Kidney glomerular epithelial cell (primary cell): Measurements from ENCODE around the gene PAIP2B.
A peak's percentile ranks its signal among the peaks of the same experiment; 100 is the strongest.
"Not testable (repeated sequence)": the region's sequence is repeated elsewhere in the genome, so short reads cannot be mapped to it uniquely, and the experiment has no call there.

Source experiments
- DNase-seq: peaks from one replicate; lab custom pipeline; 2025; lab: John Stamatoyannopoulos, UW

The PAIP2B gene, protein sequence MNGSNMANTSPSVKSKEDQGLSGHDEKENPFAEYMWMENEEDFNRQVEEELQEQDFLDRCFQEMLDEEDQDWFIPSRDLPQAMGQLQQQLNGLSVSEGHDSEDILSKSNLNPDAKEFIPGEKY

DNA sequence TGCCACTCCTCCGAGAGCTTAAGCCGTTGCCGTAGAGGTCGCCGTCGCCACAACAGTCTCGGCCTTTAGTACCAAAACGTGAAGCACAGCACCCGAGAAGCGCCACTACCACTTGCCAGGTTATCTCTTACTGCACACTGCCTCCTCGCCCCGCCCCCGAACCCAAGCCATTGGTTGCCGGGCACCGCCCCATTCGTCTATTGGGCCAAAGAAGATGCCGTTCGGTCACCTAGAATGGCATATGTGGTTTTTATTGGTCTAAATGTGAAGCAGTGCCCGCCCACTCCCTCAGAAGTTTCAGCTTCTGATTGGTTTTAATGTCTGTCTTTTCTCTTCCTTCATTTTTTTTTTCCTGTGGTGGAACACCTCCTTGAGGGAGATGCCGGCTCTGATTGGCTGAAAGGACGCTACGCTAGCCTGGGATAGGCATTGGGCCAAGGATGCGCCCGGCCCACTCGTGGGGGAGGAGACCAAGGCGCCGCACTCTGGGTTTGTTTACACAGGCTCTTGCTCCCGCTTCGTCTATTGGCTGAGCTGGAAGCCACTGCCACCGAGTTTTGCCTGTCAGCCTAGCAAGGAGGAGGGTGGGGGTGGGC is at the start of gene PAIP2B:
Gene PAIP2B (minus strand): TSS at position 139 of the 596 bp plus-strand sequence. CDS start 24,514 bp downstream, outside the sequence.
- DNase-seq: peak; percentile 100

DNA sequence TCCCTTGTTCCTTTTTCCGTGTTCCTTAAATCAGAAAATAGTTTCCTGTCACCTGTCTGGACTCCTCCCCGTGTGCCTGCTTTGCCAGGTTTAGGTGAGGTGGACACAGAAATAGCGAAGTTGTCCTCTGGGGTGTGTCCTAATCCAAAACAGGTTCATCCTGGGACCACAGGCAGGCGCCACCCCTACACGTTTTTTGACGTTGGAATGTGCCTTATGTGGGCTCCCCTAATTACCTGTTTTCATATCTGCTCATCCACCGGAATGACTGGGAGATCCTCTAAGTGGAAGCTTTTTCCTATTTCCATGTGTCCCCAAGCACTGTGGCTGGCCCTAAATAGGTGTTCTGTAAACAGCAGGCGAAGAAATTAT is 49.0 kb upstream of the PAIP2B start:
- no peak for DNase-seq

DNA sequence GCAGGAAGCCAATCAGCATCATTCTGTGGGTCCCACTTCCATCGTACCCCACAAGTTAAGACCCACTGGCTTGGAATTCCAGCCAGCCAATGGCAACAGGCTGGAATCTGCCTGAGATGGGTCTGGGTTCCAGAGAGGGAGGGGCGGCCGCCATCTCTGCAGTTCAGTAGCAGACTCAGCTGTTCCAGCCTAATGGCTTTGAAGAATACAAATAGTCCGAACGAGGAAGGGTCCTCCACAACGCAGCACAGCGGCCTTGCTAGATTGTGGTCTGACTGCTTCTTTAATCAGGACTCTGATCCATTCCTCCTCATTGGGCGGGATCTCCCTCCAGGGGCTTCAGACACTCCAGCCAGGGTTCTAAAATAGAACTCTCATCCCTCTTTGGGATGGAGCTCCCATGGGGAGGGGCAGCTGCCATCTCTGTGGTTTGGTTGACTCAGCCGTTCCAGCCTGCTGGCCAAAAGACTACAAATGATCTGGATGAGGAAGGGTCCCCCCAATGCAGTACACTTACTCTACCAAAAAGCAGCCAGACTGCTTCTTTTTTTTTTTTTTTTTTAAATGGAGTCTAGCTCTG is 42.7 kb upstream of the PAIP2B start:
- no peak for DNase-seq

DNA sequence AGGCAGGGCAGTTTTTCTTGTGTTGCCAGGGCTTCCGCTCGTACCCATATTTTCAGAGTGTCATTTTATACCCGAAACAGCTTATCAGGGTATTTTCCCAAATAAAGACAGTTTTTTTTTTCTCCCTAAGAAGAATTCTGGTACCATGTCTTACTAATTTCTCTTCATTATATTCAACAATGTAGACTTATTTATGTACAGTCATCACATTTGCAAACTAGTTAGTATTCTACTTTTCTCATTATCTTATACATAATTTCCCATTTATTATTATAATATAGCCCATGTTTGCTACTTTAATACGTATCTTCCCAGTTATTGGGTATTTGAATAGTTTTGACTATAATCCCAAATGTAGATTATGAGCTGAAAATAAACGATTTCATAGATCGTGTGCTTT is 36.5 kb upstream of the PAIP2B start:
- DNase-seq: no peak

DNA sequence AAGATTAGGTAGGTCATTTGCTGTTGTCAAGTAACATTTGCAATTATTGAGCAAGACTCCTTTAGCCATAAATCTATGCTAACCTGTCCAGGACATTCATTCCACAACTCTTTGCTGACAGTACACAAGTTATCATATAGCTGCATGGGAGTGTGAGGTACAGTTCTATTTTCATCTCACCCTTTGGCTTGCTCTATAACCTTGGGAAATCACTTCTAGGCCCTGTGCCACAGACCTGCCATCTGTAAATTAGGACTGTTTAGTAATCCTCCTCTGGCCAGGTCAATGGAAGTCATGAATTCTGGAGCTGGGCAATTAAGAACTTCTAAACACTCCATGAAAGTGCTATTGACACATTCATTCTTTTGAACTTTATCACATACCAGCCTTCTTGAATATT is 34.6 kb upstream of the PAIP2B start:
- DNase-seq: no peak

DNA sequence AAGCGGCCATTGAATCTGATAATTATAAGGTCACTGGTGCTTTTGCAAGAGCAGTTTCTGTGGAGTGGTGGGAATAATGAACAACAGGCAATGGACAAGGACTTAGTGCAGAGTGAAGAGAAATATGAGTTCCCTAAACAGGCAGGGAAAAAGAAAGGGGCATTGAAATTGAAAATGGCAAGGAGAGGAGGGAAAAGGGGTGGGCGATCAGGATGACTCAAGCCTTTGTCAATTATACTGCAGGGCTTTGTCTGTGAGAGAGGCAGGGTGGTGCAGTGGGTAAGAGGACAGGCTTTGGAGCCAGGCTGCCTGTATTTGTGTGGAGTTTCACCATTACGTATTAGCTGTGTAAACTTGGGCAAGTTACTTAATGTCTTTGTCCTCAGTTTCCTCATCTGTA is 29.5 kb upstream of the PAIP2B start:
- DNase-seq: no peak

DNA sequence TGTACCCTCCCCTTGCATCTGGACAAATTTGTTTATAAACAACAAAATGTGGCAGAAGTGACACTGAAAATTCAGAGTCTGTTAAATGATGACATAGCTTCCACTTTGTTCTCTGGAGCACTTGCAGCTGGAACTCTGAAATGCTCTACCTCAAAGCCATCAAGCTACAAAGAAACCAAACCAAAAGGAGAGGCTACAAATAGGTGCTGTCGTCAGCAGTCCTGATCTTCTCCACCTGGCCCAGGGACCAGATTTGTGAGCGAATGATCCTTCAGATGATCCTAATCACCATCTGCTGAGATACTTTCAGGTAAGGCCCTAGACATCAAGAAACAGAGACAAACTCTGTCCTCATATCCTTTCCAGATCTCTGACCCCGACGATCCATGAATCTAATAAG is 27.9 kb upstream of the PAIP2B start:
- DNase-seq: no peak

DNA sequence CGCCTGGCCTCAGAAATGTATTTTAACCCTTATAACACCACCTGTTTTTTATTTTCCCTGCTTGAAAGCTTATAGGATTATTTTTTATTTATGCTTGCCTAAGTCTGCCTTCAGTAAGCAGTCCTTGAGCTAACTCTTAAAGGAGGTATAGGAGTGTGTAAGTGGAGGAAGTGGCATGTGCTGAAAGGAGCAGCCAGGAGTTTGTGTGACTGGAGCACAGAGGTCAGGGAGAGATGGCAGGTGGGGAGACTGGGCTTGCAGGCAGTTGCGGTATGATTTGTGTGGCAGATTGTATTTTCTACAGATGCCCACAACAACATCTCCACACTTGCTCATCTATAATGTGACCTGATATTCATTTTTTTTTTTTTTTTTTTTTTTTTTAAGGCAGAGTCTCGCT is 27.2 kb upstream of the PAIP2B start:
- no peak for DNase-seq

DNA sequence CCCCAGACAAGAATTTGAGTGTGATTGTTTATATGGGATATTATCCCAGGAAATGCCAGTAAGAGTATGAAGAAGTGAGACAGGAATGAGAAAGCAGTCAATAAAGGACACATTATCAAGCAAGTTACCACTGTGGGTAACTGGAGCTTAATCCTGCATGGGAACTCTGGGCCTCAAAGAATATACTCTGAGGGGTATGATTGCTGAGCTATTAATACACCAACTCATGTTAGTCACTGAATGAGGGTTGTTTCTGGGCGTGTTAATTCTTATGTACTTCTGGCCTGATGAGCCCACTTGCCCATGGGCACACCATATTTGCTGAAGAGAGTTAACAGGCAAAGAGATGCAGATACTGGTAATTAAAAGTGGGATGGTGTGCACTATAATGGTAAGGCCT is 26.6 kb upstream of the PAIP2B start:
- DNase-seq: no peak

DNA sequence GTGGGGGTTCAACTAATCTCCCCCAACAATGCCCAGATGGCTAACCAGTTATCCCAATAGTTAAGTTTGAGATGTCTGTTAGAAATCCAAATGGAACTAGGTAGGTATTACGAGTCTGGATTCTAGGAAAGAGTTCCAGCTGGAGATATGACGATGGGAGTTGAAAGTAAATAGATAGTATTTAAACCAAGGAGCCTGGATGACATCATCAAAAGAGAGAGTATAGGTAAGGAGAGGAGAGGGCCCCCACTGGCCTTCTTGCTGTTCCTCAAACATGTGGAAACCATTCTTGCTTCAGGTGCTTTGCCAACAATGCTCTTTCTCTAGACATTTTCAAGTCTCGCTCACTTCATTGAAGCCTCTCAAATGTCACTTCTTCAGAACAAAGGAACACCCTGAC is 26.0 kb upstream of the PAIP2B start:
- no peak for DNase-seq

DNA sequence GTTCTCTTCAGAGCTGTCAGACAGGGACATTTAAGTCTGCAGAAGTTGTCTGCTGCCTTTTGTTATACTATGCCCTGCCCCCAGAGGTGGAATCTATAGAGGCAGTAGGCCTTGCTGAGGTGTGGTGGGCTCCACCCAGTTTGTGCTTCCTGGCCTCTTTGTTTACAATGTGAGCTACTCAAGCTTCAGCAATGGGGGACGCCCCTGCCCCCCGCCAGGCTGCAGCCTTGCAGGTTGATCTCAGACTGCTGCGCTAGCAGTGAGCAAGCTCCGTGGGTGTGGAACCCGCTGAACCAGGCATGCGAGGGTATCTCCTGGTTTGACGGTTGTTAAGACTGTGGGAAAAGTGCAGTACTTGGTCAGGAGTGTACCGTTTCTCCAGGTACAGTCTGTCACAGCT is 24.0 kb upstream of the PAIP2B start:
- no peak for DNase-seq

DNA sequence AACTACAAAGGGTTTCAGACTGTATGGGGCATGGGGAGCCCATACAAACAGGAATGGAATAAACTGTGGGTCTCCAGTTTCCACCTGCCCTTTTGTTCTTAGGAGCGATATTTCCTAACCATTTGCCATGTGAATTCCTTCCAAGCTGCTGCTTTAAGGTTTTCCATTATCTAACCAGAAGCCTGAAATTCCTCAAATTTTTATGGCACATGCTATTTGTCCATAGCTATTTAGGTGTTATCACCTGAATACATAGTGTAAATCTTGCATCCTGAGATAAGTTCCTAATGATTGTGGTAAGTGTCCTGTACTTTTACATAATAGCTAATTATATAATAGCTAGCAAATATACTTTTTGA is 17.4 kb upstream of the PAIP2B start:
- no peak for DNase-seq

DNA sequence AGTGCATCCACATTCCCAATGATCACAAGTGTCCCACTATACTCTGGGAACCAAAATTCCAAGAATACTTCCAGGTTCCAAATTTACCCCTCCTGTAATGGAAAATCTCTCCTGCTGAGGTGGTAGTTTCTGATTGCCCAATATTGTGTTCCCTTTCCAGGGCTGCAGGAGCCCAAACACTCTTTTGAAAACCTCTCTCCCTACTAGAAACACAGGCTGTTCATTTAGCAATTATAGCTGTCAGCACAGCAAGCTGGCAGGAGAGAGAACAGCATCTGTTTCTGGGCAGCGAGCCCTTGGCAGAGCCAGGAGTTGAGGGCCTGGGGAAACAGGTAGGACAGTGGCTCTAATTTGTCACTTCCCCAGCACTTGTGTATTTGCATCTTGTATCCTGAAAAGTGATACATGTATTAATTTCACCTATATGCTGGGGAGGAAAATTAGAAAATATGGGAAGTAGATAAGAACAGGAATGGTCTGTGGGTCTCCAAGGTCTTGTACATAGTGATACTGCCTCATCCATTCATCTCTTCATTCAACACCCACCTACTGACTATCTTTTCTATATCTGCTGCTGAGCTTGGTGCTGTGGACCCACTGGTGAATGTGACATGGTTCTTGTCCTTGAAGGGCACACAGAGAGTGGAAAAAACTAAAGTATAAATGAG is 16.9 kb upstream of the PAIP2B start:
- DNase-seq: no peak

DNA sequence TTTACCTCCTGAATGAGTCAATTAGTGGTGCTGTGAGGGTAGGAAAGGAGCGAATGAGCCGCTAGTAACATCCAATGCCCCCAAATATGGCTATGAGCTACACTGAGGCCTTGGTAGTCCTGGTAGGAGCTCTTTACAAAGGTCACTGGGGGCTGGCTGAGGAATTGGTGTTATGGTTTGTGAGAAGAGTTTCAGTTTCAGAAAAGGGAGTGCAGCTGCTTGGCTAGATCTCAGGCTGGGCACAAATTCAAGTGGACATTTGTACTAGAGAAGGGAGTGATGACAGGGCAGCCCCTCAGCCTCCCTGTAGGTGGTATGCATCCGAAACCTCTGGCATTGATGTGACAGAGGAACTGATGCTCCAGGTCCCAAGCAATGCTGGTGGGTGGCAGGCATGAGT is 13.9 kb upstream of the PAIP2B start:
- DNase-seq: no peak

DNA sequence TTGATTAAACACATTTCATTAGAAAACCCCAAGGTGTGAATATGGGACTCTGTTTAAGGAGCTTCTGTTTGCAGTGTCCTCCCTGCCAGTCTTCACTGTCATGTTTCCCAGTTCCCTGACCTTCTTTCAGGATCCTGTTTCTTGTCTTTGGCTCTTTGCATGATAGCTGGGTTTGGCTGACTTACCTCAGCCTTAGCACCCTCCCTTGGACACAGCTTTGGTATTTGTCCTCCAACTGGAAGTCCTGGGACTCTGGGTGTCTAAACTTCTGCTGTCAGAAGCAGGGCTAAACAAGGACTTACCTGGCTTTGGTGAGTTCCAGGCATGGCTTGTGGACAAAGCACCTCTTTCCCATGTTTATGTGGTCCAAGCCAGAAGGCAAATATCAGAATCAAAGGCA is 11.2 kb upstream of the PAIP2B start:
- DNase-seq: no peak

DNA sequence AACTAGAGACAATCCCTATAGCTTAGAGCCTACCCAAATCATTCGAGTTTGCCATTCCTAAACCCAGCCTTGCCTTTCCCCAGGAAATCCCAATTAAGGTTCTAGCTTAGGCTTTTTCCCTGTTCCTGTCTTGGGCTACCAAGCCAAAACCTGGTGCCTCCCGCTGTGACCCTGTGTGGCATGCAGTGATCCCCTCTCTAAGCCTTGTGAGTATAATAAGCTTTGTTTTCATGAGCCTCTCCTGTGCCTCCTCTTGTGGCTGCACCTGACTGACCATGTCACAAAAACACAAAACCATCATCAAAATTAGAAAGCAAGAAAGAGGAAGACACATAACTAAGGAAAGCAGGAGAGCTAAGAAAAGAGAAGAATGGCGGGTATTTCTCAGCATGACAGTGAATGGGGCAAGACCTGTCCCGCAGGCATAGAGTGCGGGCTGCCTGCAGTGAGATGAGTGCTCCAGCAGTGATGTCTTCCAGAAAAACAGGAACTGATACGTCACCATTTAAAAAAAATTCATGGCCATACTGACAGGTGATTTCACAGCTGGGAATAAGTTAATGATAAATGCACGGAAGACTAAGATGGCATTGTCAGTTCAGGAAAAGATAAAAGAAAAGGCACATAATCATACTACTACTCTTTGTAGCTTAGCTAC is 9.2 kb upstream of the PAIP2B start:
- DNase-seq: no peak

DNA sequence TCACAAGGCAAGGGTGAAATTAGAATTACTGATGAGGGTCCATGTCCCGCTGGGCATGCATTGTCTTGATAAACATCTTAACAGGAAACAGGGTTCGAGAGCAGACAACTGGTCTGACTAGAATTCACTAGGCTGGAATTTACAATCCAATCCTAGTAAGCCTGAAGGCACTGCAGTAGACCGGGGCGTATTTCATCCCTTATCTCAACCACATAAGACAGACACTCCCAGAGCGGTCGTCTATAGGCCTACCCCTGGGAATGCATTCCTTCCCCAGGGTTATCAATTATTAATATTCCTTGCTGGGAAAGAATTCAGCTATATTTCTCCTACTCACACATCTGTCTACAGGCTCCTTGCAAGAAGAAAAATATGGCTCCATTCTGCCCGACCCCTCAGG is 6.2 kb upstream of the PAIP2B start:
- not testable (repeated sequence) for DNase-seq

DNA sequence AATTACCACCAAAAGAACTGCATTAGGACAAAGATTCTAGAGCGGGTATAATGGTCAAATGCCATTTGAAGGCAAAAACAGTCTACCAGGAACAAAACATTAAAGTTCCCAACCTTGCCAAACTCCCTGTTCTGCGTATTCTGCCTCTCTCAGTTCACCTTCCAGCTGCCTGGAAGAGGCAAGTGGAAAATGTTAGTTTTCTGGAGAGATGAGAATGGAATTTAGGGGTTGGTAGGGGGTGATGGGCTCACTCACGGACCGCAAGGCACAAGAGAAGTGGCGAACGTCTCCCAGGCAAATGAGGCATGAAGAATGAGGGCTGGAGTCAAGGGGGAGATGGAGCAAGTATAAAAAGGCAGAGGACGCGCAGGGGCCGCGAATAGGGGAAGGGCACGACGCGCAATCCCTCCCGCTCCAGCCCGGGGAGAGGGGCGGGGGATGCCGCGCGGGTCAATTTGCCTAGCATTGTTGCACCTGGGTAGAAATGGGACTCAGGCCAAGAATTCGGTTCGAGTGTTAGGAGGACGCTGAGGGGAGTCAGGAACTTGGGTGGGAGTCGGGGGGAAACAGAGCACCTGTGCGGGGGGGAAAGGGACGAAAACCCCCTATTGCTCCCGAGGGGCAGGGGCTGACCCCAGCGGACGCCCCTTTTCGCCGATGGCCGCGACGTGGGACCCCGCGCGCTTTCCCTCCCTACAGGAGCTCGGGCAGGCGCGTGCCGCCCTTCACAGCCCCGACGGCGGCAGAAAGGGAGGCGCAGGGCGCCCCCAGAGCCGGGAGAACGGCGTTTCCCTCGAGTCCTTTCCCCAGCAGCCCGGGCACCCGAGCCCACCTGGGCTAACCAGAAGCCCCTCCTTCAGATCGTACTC is 573 bp downstream of the PAIP2B start:
- peak; percentile 0 for DNase-seq

DNA sequence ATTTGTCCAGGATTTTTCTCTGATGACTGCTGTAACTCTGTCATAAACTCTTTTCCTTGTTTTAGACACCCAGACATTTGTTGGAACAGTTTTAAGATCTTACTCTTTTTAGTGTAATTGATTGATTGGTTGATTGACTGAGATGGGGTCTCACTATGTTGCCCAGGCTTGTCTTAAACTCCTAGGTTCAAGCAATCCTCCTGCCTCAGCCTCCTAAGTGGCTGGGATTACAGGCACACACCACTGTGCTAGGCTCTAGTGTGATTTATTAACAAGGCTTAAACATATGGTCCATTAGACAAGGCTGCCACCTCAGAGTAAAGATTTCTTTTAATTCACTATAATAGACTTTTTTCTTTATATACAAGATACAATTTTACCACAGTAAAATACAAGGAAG is 2.0 kb downstream of the PAIP2B start:
- no peak for DNase-seq

DNA sequence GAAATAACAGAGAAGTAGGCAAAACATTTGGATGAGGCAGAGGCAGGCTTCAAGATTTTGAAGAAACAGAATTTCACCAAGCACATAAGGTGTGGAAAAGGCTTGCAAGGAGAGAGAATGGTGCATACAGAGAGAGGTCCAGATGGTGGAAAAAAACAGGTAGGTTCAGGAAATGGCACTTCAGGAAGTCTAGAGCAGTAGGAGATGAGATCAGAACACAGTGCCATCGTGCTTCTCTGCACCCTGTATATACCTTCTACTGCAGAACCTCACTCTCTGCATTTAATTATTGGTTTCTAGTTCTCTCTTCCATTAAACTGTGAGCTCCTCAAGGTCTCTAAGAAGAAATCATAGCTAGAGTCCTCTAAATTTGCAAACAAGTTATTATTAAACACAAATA is 2.4 kb downstream of the PAIP2B start:
- DNase-seq: no peak

DNA sequence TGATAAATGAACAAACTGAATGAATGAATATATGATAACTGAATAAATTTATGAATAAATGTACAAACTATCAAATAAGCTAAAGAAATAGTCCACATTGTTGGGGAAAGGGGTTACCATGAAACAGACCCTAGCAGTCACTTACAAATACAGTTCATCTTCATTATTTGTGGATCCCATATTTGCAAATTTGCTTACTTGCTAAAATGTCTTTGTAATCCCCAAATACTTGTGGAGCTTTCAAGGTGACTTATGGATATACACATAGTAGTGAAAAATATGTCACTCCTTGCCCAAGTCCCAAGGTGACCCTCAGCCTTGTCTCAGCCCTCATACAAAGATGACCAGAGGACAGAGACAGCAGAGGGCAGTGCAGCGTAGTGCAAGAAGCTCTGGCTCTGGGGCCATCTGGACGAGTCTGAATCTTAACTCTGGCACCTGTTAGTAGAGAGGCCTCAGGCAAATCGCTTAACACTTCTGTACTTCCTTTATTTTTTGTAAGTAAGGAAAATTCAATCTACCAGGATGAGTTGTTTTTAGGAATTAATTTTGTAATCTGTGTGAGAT is 3.1 kb downstream of the PAIP2B start:
- peak; percentile 6 for DNase-seq

DNA sequence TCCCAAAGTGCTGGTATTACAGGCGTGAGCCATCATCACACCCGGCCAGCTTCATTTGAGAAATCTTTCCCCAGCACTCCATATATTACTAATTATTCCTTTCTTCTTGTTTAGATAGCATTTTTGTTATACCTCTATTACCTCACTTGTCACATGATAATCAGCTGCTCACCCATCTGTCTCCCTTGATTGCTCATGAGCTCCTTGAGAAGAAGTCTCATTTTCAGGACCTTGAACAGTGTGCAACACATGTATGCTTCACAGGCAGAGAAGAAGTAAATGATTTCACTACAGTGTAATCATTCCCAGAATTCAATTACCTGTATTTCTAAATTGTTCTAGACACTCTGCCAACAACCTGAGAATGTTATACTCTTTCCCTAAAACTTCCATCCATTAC is 6.2 kb downstream of the PAIP2B start:
- DNase-seq: peak; percentile 65
